Breast epithelium (tissue), 4 donors: ENCODE data around the gene STX8. TPM values are rescaled to one million over a fixed set of nuclear protein-coding genes. Genes with fewer than 3 reads are reported as not detected.

Experiments used
- DNase-seq, 2 donors: peaks; one replicate each; pipeline ENCODE4 v3.0.0-alpha.2; 2019; ENCODE audit warnings: low spot score in 2 of 2
- H3K27ac ChIP-seq, 2 donors: fragments of 200-600 bp; sonication (generic) in 1 of 2; one replicate each; pipeline ENCODE4 v1.5.1; 2016 to 2019; ENCODE audit warnings: mild to moderate bottlenecking in 1 of 2
- H3K27me3 ChIP-seq, 2 donors: fragments of 200-600 bp; sonication (generic) in 1 of 2; one replicate each; pipeline versions ENCODE4 v1.5.1 to v1.6.0; 2017 to 2019; ENCODE audit warnings: control low read depth in 1 of 2, mild to moderate bottlenecking in 1 of 2
- H3K36me3 ChIP-seq: fragments of 200-600 bp; one replicate; pipeline ENCODE4 v1.5.1; 2019
- H3K4me1 ChIP-seq, 2 donors: fragments of 200-600 bp; sonication (generic); one replicate each; pipeline ENCODE4 v1.5.1; 2016 to 2019; ENCODE audit warnings: control low read depth in 1 of 2
- H3K4me3 ChIP-seq, 3 donors: fragments of 200-600 bp; sonication (generic); 1 replicate in 2 of 3; 2 replicates in 1 of 3; pipeline ENCODE4 v1.5.1; 2016 to 2019; ENCODE audit warnings: mild to moderate bottlenecking in 3 of 3, moderate library complexity in 2 of 3
- H3K9me3 ChIP-seq, 2 donors: fragments of 200-600 bp; sonication (generic) in 1 of 2; one replicate each; pipeline ENCODE4 v1.5.1; 2016 to 2019; ENCODE audit warnings: control low read depth in 1 of 2
- CTCF ChIP-seq, 3 donors: fragments of 450-650 bp; IDR thresholded peaks; one replicate each; pipeline ENCODE4 v1.5.1; 2016 to 2017; ENCODE audit warnings: antibody characterized with exemption in 3 of 3, mild to moderate bottlenecking in 3 of 3, moderate library complexity in 3 of 3
- POLR2A ChIP-seq: fragments of 450-650 bp; IDR thresholded peaks from one replicate; pipeline ENCODE4 v1.6.1; 2016; ENCODE audit warnings: antibody characterized with exemption, mild to moderate bottlenecking, moderate library complexity
- POLR2AphosphoS5 ChIP-seq, 3 donors: sonication (generic); formaldehyde crosslinking; IDR thresholded peaks; one replicate each; pipeline ENCODE4 v1.6.1; 2017; ENCODE audit warnings: antibody characterized with exemption in 3 of 3
- intact Hi-C: fragments of 100-400 bp; cut with DNase I; formaldehyde crosslinking; loops from one replicate; pipeline ENCODE4 v1.15.1; 2023; ENCODE audit warnings: low total_unique reads
- total RNA-seq, 3 donors: library from RNA; depleted of rRNA; stranded (reverse); fragments of >200 nt; gene quantifications; one replicate each; pipeline ENCODE4 v1.1.0, GENCODE V29; 2016

Gene STX8
- total RNA-seq, 3 donors from 2014 or later = 54.1 to 101 (median 60.4) TPM

- Histone ChIP-seq H3K9me3 (no peaks in the 10 kb centered on the region), H3K27me3 (no peaks in the 10 kb centered on the region), H3K4me3 (no peak overlapping the region), H3K36me3 (no peaks in the 10 kb centered on the region), H3K4me1 (no peaks in the 10 kb centered on the region), H3K27ac (no peak overlapping the region)
- no peak for DNase-seq
- intact Hi-C loops = no loop called here
- TF ChIP-seq CTCF (IDR thresholded peaks at IDR 0.05) = no peak
- TF ChIP-seq POLR2AphosphoS5 (IDR thresholded peaks at IDR 0.05) = no peak
- no peak for TF ChIP-seq POLR2A
Measured at GRCh38 chr17:9537177-9537776, 38.3 kb downstream of the STX8 start.

GRCh38 chr17:9536061-9536460, 39.6 kb downstream of the STX8 start:
- H3K36me3 ChIP-seq = no peaks in the 10 kb centered on the region
- intact Hi-C loops = no loop called here

GRCh38 chr17:9533441-9533840, 42.2 kb downstream of the STX8 start:
- TF ChIP-seq POLR2A = no peak
- no peak for TF ChIP-seq POLR2AphosphoS5 (IDR thresholded peaks at IDR 0.05)
- no peak for TF ChIP-seq CTCF (IDR thresholded peaks at IDR 0.05)
- Histone ChIP-seq H3K27me3 (no peaks in the 10 kb centered on the region), H3K4me1 (no peaks in the 10 kb centered on the region), H3K36me3 (no peaks in the 10 kb centered on the region), H3K4me3 (no peak overlapping the region), H3K27ac (no peak overlapping the region), H3K9me3 (no peaks in the 10 kb centered on the region)
- intact Hi-C loops = no loop called here
- no peak for DNase-seq

More at GRCh38 chr17:9536061-9536460, 39.6 kb downstream of the STX8 start:
- no peak for DNase-seq
- Histone ChIP-seq H3K27me3 (no peaks in the 10 kb centered on the region), H3K9me3 (no peaks in the 10 kb centered on the region), H3K4me1 (no peaks in the 10 kb centered on the region), H3K27ac (no peak overlapping the region), H3K4me3 (no peak overlapping the region)
- no peak for TF ChIP-seq CTCF (IDR thresholded peaks at IDR 0.05)

GRCh38 chr17:9532715-9533114, 42.9 kb downstream of the STX8 start:
- Histone ChIP-seq H3K27me3 (no peaks in the 10 kb centered on the region), H3K4me1 (no peaks in the 10 kb centered on the region), H3K27ac (no peak overlapping the region), H3K36me3 (no peaks in the 10 kb centered on the region), H3K4me3 (no peak overlapping the region), H3K9me3 (no peaks in the 10 kb centered on the region)
- intact Hi-C loops = no loop called here
- TF ChIP-seq POLR2AphosphoS5 (IDR thresholded peaks at IDR 0.05) = no peak
- TF ChIP-seq POLR2A = no peak
- TF ChIP-seq CTCF (IDR thresholded peaks at IDR 0.05) = no peak
- no peak for DNase-seq

- Histone ChIP-seq H3K27ac (no peak overlapping the region), H3K9me3 (no peaks in the 10 kb centered on the region), H3K4me1 (no peaks in the 10 kb centered on the region), H3K27me3 (no peaks in the 10 kb centered on the region), H3K4me3 (no peak overlapping the region), H3K36me3 (no peaks in the 10 kb centered on the region)
- no peak for TF ChIP-seq POLR2AphosphoS5 (IDR thresholded peaks at IDR 0.05)
- no peak for TF ChIP-seq POLR2A
- TF ChIP-seq CTCF (IDR thresholded peaks at IDR 0.05) = no peak
- intact Hi-C loops = no loop called here
- DNase-seq = no peak
Measured at GRCh38 chr17:9531034-9531433, 44.6 kb downstream of the STX8 start.
